IMR-90 (cell line): ENCODE measurements around the gene C10orf90. TPM values are rescaled to one million over a fixed set of nuclear protein-coding genes. Genes with fewer than 3 reads are reported as not detected.

Experiments used
- ATAC-seq: fragments of 200-7000 bp; cut with Tn5 transposase; 2 replicates; pipeline ENCODE4 v1.9.1; 2020; ENCODE audit warnings: low read depth, mild to moderate bottlenecking, moderate library complexity
- BruUV-seq: library from RNA; stranded (reverse); fragments of 400-500 nt; replicated peaks from 2 replicates; lab custom pipeline; 2021; lab: Mats Ljungman, UMichigan
- CTCF ChIA-PET: fragments of 300-600 bp; formaldehyde crosslinking; extraction: SDS; loops from one replicate; lab custom pipeline; 2021; ENCODE audit warnings: antibody characterized with exemption; lab: Yijun Ruan, JAX
- POLR2A ChIA-PET: fragments of 300-600 bp; sonication (Branson Sonifier 250); formaldehyde crosslinking; loops from one replicate; lab custom pipeline; 2022; ENCODE audit warnings: antibody characterized with exemption; ENCODE audit not compliant: unreplicated experiment; lab: Charles Lee
- DNase-seq: peaks from one replicate; pipeline ENCODE4 v3.0.0; 2013
- H2AFZ ChIP-seq: replicated peaks from 2 replicates; pipeline ENCODE3; 2013; ENCODE audit warnings: low read length, mild to moderate bottlenecking; ENCODE audit not compliant: poor library complexity
- H2AK5ac ChIP-seq: 2 replicates; pipeline ENCODE4 v1.6.1; 2013; ENCODE audit warnings: low read depth, low read length, inconsistent platforms
- H2AK9ac ChIP-seq: replicated peaks from 2 replicates; pipeline ENCODE3; 2013; ENCODE audit warnings: mild to moderate bottlenecking, low read depth, low read length, moderate library complexity; ENCODE audit not compliant: poor library complexity
- H2BK120ac ChIP-seq: 2 replicates; pipeline ENCODE4 v1.6.1; 2013; ENCODE audit warnings: low read depth, low read length, inconsistent platforms
- H2BK15ac ChIP-seq: 3 replicates; pipeline ENCODE4 v1.6.1; 2013; ENCODE audit warnings: low read depth, low read length, inconsistent platforms
- H2BK20ac ChIP-seq: 2 replicates; pipeline ENCODE4 v1.6.1; 2013; ENCODE audit warnings: low read depth, mild to moderate bottlenecking, inconsistent platforms, low read length, moderate library complexity
- H2BK5ac ChIP-seq: 2 replicates; pipeline ENCODE4 v1.6.1; 2013; ENCODE audit warnings: mild to moderate bottlenecking, low read depth, low read length, inconsistent platforms; ENCODE audit not compliant: poor library complexity, severe bottlenecking
- H3K14ac ChIP-seq: replicated peaks from 2 replicates; pipeline ENCODE4 v1.6.1; 2013; ENCODE audit warnings: low read depth, low read length, inconsistent platforms
- H3K18ac ChIP-seq: 2 replicates; pipeline ENCODE4 v1.6.1; 2013; ENCODE audit warnings: low read depth, low read length, control low read depth
- H3K23ac ChIP-seq: 2 replicates; pipeline ENCODE4 v1.6.1; 2013; ENCODE audit warnings: low read depth, low read length, inconsistent platforms
- H3K27ac ChIP-seq: 2 replicates; pipeline ENCODE4 v1.5.1; 2013; ENCODE audit warnings: mild to moderate bottlenecking, control low read depth, low read length; ENCODE audit not compliant: insufficient read depth
- H3K27me3 ChIP-seq: 2 replicates; pipeline ENCODE4 v1.6.1; 2013; ENCODE audit warnings: low read length; ENCODE audit not compliant: control insufficient read depth, insufficient read depth
- H3K36me3 ChIP-seq: 2 replicates; pipeline ENCODE4 v1.6.1; 2013; ENCODE audit warnings: low read length, mixed read lengths; ENCODE audit not compliant: control insufficient read depth, insufficient read depth
- H3K4ac ChIP-seq: 2 replicates; pipeline ENCODE4 v1.6.1; 2013; ENCODE audit warnings: low read depth, low read length, inconsistent platforms
- H3K4me1 ChIP-seq: 2 replicates; pipeline ENCODE4 v1.6.1; 2013; ENCODE audit warnings: low read length, mixed read lengths; ENCODE audit not compliant: control insufficient read depth, insufficient read depth
- H3K4me2 ChIP-seq: 2 replicates; pipeline ENCODE4 v1.6.1; 2013; ENCODE audit warnings: low read depth, mild to moderate bottlenecking, control low read depth, low read length, moderate library complexity
- H3K4me3 ChIP-seq: 2 replicates; pipeline ENCODE4 v1.5.1; 2013; ENCODE audit warnings: low read depth, mild to moderate bottlenecking, control low read depth, low read length, moderate library complexity; ENCODE audit not compliant: insufficient read depth
- H3K56ac ChIP-seq: 2 replicates; pipeline ENCODE4 v1.6.1; 2013; ENCODE audit warnings: low read length, inconsistent platforms; ENCODE audit not compliant: insufficient read depth; ENCODE audit errors: extremely low read depth
- H3K79me1 ChIP-seq, 2 experiments: 2 replicates each; pipeline ENCODE4 v1.6.1; 2013; ENCODE audit warnings: low read length in 2 of 2, inconsistent platforms in 1 of 2, low read depth in 1 of 2
- H3K9ac ChIP-seq: 2 replicates; pipeline ENCODE4 v1.6.1; 2013; ENCODE audit warnings: low read depth, low read length, control low read depth
- H3K9me1 ChIP-seq: 2 replicates; pipeline ENCODE4 v1.6.1; 2013; ENCODE audit warnings: low read length, inconsistent platforms; ENCODE audit not compliant: insufficient read depth
- H3K9me3 ChIP-seq: 2 replicates; pipeline ENCODE4 v1.6.1; 2013; ENCODE audit warnings: low read length; ENCODE audit not compliant: control insufficient read depth, insufficient read depth
- H4K20me1 ChIP-seq: 2 replicates; pipeline ENCODE4 v1.6.1; 2013; ENCODE audit warnings: low read length, inconsistent platforms; ENCODE audit not compliant: insufficient read depth
- H4K5ac ChIP-seq: 2 replicates; pipeline ENCODE4 v1.6.1; 2013; ENCODE audit warnings: mild to moderate bottlenecking, low read depth, low read length, control low read depth
- H4K8ac ChIP-seq, 2 experiments: 2 replicates each; pipeline ENCODE4 v1.6.1; 2013; ENCODE audit warnings: low read depth in 2 of 2, low read length in 2 of 2, control low read depth in 1 of 2, inconsistent platforms in 1 of 2
- H4K91ac ChIP-seq: 2 replicates; pipeline ENCODE4 v1.6.1; 2013; ENCODE audit warnings: low read depth, low read length, inconsistent platforms; ENCODE audit not compliant: insufficient read depth
- CEBPB ChIP-seq: IDR thresholded peaks from 2 replicates; pipeline ENCODE4 v1.6.1; 2012; ENCODE audit warnings: low read depth, low read length, improper control_type of control experiment
- MAZ ChIP-seq: IDR thresholded peaks from 2 replicates; pipeline ENCODE4 v1.6.1; 2012; ENCODE audit warnings: low read depth, mild to moderate bottlenecking, low read length, improper control_type of control experiment, moderate library complexity, borderline replicate concordance
- POLR2A ChIP-seq: IDR thresholded peaks from 2 replicates; pipeline ENCODE4 v1.6.1; 2012; ENCODE audit warnings: mild to moderate bottlenecking, low read depth, low read length
- RAD21 ChIP-seq: IDR thresholded peaks from 2 replicates; pipeline ENCODE4 v1.6.1; 2012; ENCODE audit warnings: low read length, improper control_type of control experiment
- RCOR1 ChIP-seq: IDR thresholded peaks from 2 replicates; pipeline ENCODE4 v1.6.1; 2012; ENCODE audit warnings: mild to moderate bottlenecking, low read length, improper control_type of control experiment; ENCODE audit not compliant: insufficient replicate concordance
- SMC3 ChIP-seq: fragments of 150-350 bp; IDR thresholded peaks from 2 replicates; pipeline ENCODE4 v1.6.1; 2016; ENCODE audit warnings: low read depth, mild to moderate bottlenecking, antibody characterized with exemption, low read length, moderate library complexity
- WGBS, 2 experiments: methylation state at CpG; one replicate each; pipeline versions ENCODE4 v1.1.5 to v1.1.7; 2013; ENCODE audit warnings: missing lambda C conversion rate in 2 of 2; ENCODE audit not compliant: insufficient read length in 1 of 2; ENCODE audit errors: extremely low coverage in 2 of 2; 5-methylcytosine and 5-hydroxymethylcytosine counted together
- dilution Hi-C: fragments of 300-500 bp; cut with HindIII; formaldehyde crosslinking; loops from one replicate; pipeline ENCODE4 v1.14.3; 2018; ENCODE audit warnings: low sequenced_read_pairs; ENCODE audit not compliant: unreplicated experiment
- in situ Hi-C: fragments of 300-500 bp; cut with MboI; formaldehyde crosslinking; loops from 3 replicates; pipeline ENCODE4 v1.14.3; 2019; ENCODE audit warnings: low sequenced_read_pairs, inconsistent platforms, mixed read lengths
- intact Hi-C: fragments of 100-400 bp; cut with micrococcal nuclease; formaldehyde crosslinking; loops from 2 replicates; pipeline ENCODE4 v1.10.0; 2022
- polyA plus RNA-seq, 3 experiments: library from polyadenylated mRNA; depleted of rRNA; stranded (reverse); fragments of >200 nt; gene quantifications; 2 replicates each; pipeline ENCODE4 v1.2.3, GENCODE V29; 2012; ENCODE audit warnings: low replicate concordance in 1 of 3
- total RNA-seq: library from RNA; depleted of rRNA; stranded (reverse); fragments of >200 nt; gene quantifications from 2 replicates; pipeline ENCODE4 v1.2.3, GENCODE V29; 2012
- TF ChIP-seq, protein P1 (sequence below): fragments of 150-350 bp; IDR thresholded peaks from 2 replicates; pipeline ENCODE4 v1.6.1; 2016; ENCODE audit warnings: low read depth, mild to moderate bottlenecking, low read length, moderate library complexity, borderline replicate concordance

C10orf90 gene
- total and polyA plus RNA-seq, 2 of the 4 experiments (the other 2 are of a cell fraction): 0.05 to 0.18 TPM

DNA sequence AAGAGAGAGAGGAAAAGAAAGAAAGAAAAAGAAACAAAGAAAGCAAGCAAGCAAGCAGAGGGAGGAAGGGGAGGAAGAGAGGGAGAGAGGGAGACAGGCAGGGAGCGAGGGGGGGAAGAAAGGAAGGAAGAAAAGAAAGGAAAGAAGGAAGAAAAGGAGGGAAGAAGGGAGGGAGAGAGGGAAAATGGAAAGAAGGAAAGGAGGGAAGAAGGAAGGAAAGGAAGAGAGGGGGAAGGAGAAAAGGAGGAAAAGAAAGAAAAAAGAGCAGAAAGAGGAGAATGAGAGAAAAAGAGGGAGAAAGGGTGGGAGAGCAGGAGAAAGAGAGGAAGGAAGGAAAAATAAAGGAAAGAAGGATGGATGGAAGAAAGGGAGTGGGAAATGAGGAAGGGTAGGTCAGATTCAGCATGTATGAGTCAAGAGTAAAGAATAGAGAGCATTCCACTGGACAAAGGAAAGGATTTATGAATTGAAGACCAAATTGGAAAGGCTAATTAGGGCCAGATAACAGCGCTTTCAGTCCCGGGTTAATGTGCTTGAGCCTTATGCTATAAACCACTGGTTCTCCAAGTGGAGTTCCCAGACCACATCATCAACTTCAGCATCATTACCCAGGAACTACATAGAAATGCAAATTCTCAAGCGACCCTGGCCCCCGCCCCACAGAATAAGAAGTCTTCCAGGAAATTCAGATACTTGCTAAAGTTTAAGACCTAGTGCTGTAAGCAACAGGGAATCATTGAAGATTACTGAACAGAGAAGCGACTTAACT, 85.1 kb downstream of the C10orf90 start:
- ATAC-seq (no peak), DNase-seq (no peak)
- Histone ChIP-seq H4K91ac (no peak overlapping the region), H3K9ac (no peak overlapping the region), H3K9me1 (no peaks in the 10 kb centered on the region), H2BK20ac (no peak overlapping the region), H3K36me3 (no peaks in the 10 kb centered on the region), H3K56ac (no peak overlapping the region), H2AK5ac (no peak overlapping the region), H3K9me3 (no peaks in the 10 kb centered on the region), H3K18ac (no peak overlapping the region), H3K79me1 (no peaks in the 10 kb centered on the region), H3K14ac (no peak overlapping the region), H2AFZ (no peak overlapping the region), H4K8ac (no peak overlapping the region), H3K27me3 (peaks cover 1% of the 10 kb centered on the region; the same call in 1 of the 2 replicates), H3K4me2 (no peak overlapping the region), H2BK5ac (no peak overlapping the region), H4K5ac (no peak overlapping the region), H3K23ac (no peak overlapping the region), H3K4ac (no peak overlapping the region), H2BK120ac (no peak overlapping the region), H4K20me1 (no peaks in the 10 kb centered on the region), H2AK9ac (no peak overlapping the region), H3K27ac (no peak overlapping the region), H3K4me3 (no peak overlapping the region), H3K4me1 (no peaks in the 10 kb centered on the region), H2BK15ac (no peak overlapping the region)
- intact Hi-C loops (no loop called here), dilution Hi-C loops (no loop called here), in situ Hi-C loops (no loop called here)
- ChIA-PET CTCF (no interaction called here), POLR2A (no interaction called here)
- no peak for TF ChIP-seq RAD21
- TF ChIP-seq, protein P1, sequence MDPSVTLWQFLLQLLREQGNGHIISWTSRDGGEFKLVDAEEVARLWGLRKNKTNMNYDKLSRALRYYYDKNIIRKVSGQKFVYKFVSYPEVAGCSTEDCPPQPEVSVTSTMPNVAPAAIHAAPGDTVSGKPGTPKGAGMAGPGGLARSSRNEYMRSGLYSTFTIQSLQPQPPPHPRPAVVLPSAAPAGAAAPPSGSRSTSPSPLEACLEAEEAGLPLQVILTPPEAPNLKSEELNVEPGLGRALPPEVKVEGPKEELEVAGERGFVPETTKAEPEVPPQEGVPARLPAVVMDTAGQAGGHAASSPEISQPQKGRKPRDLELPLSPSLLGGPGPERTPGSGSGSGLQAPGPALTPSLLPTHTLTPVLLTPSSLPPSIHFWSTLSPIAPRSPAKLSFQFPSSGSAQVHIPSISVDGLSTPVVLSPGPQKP: no peak
- no peak for TF ChIP-seq RCOR1
- no peak for TF ChIP-seq SMC3
- TF ChIP-seq CEBPB: no peak
- no peak for TF ChIP-seq POLR2A
- no peak for TF ChIP-seq MAZ
- BruUV-seq: no TSS peak
- no CpG with 5 or more reads among the region's 6 CpGs for WGBS, 2 experiments
